HPDE6-E6E7 (cell line): Measurements from ENCODE around the gene BRINP1.

Experiments
- DNase-seq: peaks from one replicate; pipeline ENCODE4 v3.0.0; 2011; ENCODE audit warnings: missing footprints; ENCODE audit errors: extremely low spot score

BRINP1 gene

DNA sequence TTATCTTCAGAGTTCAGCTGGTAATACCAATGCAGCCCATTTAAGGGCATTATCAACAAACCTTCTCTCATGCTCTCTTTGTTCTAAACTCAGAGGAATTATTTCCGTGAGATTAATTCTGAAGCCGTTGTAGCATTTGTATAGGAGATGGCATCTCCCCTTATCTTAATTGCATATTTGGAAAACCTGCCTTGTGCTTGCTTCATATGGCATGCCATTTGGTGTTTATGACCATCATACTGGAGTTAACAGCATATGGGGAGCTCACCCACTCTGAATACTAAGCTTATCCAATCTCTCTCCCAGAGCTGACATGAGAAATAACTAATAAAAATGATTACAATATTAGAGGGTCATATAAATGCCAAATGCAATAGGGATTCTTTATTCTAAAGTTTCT lies 243.2 kb downstream of the BRINP1 start:
- no peak for DNase-seq

DNA sequence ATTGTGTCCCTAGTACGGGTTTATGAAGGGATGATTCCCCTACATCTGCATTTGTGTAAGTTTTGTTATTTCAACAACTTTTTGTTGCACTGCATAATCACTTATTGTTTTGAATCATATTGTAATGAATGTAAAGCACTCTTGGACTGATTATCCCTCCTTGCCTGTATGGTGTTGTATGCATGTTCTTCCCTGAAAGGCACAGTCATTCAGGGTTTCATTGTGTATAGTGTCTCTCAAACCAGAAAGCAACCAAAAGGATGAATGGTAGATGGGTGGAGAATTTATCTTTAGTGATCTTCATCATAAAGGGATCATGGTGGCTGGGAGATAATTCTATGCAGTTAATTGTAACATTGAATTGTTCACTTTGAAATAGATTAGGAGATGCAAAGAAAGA lies 247.3 kb downstream of the BRINP1 start:
- no peak for DNase-seq

DNA sequence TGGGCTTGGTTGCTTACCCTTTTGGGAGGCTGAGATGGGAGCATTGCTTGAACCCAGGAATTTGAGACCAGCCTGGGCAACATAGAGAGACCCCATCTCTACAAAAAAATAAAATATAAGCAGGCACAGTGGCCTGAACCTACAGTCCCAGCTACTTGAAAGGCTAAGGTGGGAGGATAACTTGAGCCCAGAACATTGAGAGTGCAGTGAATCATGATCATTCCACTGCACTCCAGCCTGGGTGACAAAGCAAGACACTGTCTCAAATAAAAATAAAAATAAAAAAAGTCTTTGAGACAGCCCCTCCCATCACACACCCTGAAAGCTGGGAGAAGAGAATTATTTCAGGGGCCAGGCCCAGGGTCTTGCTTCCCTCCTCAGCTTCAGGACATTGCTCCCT lies 251.8 kb downstream of the BRINP1 start:
- no peak for DNase-seq
